ENCODE measurements around the gene KRTAP2-1.
"Not testable (repeated sequence)": the region's sequence is repeated elsewhere in the genome, so short reads cannot be mapped to it uniquely, and the experiment has no call there.

The KRTAP2-1 gene

DNA sequence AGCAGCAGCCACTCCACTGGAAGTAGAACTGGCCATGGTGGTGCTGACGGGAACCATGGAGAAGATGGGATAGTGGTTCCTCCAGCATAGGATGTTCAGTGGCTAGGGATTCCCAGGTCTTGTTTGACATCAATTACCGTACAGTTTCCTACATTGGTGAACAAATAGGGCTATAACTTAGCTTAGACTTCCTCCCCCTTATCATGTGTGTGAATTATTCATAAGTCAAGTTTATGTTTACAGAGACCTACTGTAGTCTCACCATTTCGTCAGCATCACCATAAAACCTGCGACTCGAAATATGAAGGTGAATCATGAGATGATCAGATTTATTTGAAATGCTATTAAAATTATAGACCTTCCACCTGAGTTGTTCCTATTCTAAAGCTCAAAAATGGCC lies 11.6 kb upstream of the KRTAP2-1 start:
- TF ChIP-seq Cebpa-rat (IDR thresholded peaks at IDR 0.05): no peak
- H3K4me1 ChIP-seq: no peaks in the 10 kb centered on the region
- H3K9ac ChIP-seq: no peak overlapping the region
- 0 out of 2 replicates have a peak, but pooled peaks cover 6% of the 10 kb centered on the region for H3K9me3 ChIP-seq
- H3K27me3 ChIP-seq: no peaks in the 10 kb centered on the region
- H3K4me3 ChIP-seq: no peak overlapping the region
- no peaks in the 10 kb centered on the region for H3K36me3 ChIP-seq
- H3K4me2 ChIP-seq: no peak overlapping the region
- no peak overlapping the region for H3K27ac ChIP-seq
- no peaks in the 10 kb centered on the region for H4K20me1 ChIP-seq

DNA sequence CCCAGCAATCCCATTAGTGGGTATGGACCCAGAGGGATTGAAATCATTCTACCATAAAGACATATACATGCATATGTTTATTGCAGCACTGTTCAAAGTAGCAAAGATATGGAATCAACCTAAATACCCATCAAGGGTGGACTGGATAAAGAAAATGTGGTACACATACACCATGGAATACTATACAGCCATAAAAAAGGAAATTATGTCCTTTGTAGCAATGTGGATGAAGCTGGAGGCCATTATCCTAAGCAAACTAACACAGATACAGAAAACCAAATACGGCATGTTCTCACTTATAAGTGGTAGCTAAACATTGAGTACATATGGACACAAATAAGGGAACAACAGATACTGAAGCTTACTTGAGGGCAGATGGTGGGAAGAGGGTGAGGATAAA lies 10.4 kb upstream of the KRTAP2-1 start:
- Histone ChIP-seq H3K27ac (no peak overlapping the region), H4K20me1 (no peaks in the 10 kb centered on the region), H3K9ac (no peak overlapping the region), H3K4me1 (no peaks in the 10 kb centered on the region), H3K4me2 (no peak overlapping the region), H3K4me3 (no peak overlapping the region), H3K9me3 (peaks cover 6% of the 10 kb centered on the region; the same call in 1 of the 2 replicates), H3K27me3 (no peaks in the 10 kb centered on the region), H3K36me3 (no peaks in the 10 kb centered on the region)
- TF ChIP-seq Cebpa-rat (IDR thresholded peaks at IDR 0.05): no peak

- H3K9me3 ChIP-seq, H3K27me3 ChIP-seq, H3K36me3 ChIP-seq, H3K4me3 ChIP-seq, H3K4me2 ChIP-seq, H3K9ac ChIP-seq, H3K4me1 ChIP-seq, H4K20me1 ChIP-seq, H3K27ac ChIP-seq: not testable (repeated sequence)
These were observed 8.0 kb upstream of the KRTAP2-1 start, which contains the start of gene KRTAP2-2 for GRCh38 chr17:41055130-41055529. Gene KRTAP2-2 (minus strand): TSS chr17:41055230. CDS start chr17:41055211, 19 bp downstream.

GRCh38 chr17:41054556-41054955 lies 7.4 kb upstream of the KRTAP2-1 start:
- not testable (repeated sequence) for H4K20me1 ChIP-seq, H3K4me3 ChIP-seq, H3K27me3 ChIP-seq, H3K9ac ChIP-seq, H3K36me3 ChIP-seq, H3K4me1 ChIP-seq, H3K9me3 ChIP-seq, H3K4me2 ChIP-seq, H3K27ac ChIP-seq

DNA sequence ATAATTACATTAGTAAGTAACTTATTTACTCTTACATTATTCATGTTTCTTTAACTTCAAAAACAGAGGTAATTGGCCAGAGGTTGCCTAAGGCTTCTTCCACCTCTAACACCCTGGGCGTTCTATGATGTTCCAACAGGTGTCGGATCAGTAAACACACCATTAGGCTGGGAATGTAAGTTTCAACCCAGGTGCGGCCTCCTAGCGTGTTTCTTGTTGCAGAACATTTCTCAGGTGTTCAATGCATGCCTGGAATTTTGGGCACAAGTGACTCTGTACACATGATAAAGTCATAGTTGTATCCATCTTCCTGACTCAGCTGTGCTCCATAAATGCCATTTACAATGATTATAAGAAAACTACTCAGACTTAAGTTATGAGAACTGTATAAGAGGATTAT lies 6.9 kb upstream of the KRTAP2-1 start:
- Histone ChIP-seq H3K36me3 (no peaks in the 10 kb centered on the region), H3K4me1 (no peaks in the 10 kb centered on the region), H3K9ac (no peak overlapping the region), H3K9me3 (peaks cover 6% of the 10 kb centered on the region; the same call in 1 of the 2 replicates), H3K4me3 (no peak overlapping the region), H3K4me2 (no peak overlapping the region), H4K20me1 (no peaks in the 10 kb centered on the region), H3K27me3 (no peaks in the 10 kb centered on the region), H3K27ac (no peak overlapping the region)
- TF ChIP-seq Cebpa-rat (IDR thresholded peaks at IDR 0.05): no peak

DNA sequence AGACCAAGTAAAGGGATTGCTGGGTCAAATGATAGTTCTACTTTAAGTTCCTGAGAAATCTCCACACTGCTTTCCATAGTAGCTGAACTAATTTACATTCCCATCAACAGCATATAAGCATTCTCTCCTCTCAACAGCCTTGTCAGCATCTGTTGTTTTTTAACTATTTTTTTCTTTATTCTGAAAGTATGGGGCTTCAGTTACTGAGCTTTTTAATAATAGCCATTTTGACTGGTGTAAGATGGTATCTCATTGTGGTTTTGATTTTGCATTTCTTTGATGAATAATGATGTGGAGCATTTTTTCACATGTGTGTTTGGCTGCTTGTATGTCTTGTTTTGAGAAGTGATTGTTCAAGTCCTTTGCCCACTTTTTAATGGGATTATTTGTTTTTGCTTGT lies 5.5 kb upstream of the KRTAP2-1 start:
- Histone ChIP-seq H4K20me1 (no peaks in the 10 kb centered on the region), H3K27ac (no peak overlapping the region), H3K4me1 (no peaks in the 10 kb centered on the region), H3K9ac (no peak overlapping the region), H3K9me3 (peaks cover 4% of the 10 kb centered on the region; the same call in 1 of the 2 replicates), H3K4me2 (no peak overlapping the region), H3K4me3 (no peak overlapping the region), H3K27me3 (no peaks in the 10 kb centered on the region), H3K36me3 (no peaks in the 10 kb centered on the region)
- no peak for TF ChIP-seq Cebpa-rat (IDR thresholded peaks at IDR 0.05)

DNA sequence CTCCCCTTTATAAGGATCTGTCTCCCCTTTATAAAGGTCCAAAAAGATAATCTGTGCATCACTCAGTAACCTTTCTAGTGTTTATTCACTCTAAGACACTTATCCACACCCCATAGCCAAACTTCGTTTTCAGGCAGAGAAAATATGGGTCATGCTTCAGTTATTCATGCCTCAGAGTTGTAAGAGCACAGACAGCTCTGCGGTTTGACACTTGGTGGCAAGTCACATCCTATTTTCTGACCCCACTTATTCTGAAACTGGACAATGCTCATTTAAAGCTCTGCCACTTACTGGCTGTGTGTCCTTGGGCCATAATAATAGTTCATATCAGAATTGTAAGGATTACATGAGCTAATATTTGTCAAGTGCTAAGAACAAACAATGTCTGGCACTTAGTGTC lies 2.0 kb upstream of the KRTAP2-1 start:
- Histone ChIP-seq H3K4me2 (no peak overlapping the region), H4K20me1 (no peaks in the 10 kb centered on the region), H3K4me3 (no peak overlapping the region), H3K9ac (no peak overlapping the region), H3K4me1 (no peaks in the 10 kb centered on the region), H3K9me3 (no peaks in the 10 kb centered on the region; the same call in 1 of the 2 replicates), H3K36me3 (no peaks in the 10 kb centered on the region), H3K27ac (no peak overlapping the region), H3K27me3 (no peaks in the 10 kb centered on the region)
- no peak for TF ChIP-seq Cebpa-rat (IDR thresholded peaks at IDR 0.05)

GRCh38 chr17:41048441-41048840 lies 1.3 kb upstream of the KRTAP2-1 start:
- H3K9me3 ChIP-seq: peaks cover 4% of the 10 kb centered on the region; the same call in 1 of the 2 replicates
- no peak for TF ChIP-seq Cebpa-rat (IDR thresholded peaks at IDR 0.05)
- no peaks in the 10 kb centered on the region for H3K36me3 ChIP-seq
- H3K4me3 ChIP-seq: no peak overlapping the region
- no peaks in the 10 kb centered on the region for H3K27me3 ChIP-seq
- H4K20me1 ChIP-seq: no peaks in the 10 kb centered on the region
- no peaks in the 10 kb centered on the region for H3K4me1 ChIP-seq
- no peak overlapping the region for H3K9ac ChIP-seq
- H3K4me2 ChIP-seq: no peak overlapping the region
- H3K27ac ChIP-seq: no peak overlapping the region

DNA sequence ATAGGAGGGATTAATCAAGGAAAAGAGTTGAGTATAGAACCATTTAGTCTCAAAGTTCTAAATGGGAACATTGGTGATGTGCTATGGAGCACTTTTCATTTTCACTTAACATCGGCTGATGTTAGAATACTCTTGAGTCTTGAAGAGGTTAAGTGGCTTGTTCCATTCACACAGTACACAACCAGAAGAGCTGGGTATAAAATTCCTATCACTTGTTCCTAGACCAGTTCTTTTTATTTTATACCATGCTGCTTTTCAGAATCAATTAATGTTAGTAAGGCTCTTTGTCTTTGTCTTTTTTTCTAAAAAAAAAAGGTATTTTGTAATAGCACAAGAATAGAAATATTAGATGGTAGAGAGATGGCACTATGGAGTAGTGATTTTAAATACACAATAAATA lies 4.2 kb downstream of the KRTAP2-1 start:
- H3K4me1 ChIP-seq: no peaks in the 10 kb centered on the region
- no peak for TF ChIP-seq Cebpa-rat (IDR thresholded peaks at IDR 0.05)
- no peak overlapping the region for H3K4me2 ChIP-seq
- H3K27ac ChIP-seq: no peak overlapping the region
- peaks cover 9% of the 10 kb centered on the region; the same call in 1 of the 2 replicates for H3K9me3 ChIP-seq
- H3K36me3 ChIP-seq: no peaks in the 10 kb centered on the region
- no peak overlapping the region for H3K9ac ChIP-seq
- H3K4me3 ChIP-seq: no peak overlapping the region
- no peaks in the 10 kb centered on the region for H4K20me1 ChIP-seq
- no peaks in the 10 kb centered on the region for H3K27me3 ChIP-seq

DNA sequence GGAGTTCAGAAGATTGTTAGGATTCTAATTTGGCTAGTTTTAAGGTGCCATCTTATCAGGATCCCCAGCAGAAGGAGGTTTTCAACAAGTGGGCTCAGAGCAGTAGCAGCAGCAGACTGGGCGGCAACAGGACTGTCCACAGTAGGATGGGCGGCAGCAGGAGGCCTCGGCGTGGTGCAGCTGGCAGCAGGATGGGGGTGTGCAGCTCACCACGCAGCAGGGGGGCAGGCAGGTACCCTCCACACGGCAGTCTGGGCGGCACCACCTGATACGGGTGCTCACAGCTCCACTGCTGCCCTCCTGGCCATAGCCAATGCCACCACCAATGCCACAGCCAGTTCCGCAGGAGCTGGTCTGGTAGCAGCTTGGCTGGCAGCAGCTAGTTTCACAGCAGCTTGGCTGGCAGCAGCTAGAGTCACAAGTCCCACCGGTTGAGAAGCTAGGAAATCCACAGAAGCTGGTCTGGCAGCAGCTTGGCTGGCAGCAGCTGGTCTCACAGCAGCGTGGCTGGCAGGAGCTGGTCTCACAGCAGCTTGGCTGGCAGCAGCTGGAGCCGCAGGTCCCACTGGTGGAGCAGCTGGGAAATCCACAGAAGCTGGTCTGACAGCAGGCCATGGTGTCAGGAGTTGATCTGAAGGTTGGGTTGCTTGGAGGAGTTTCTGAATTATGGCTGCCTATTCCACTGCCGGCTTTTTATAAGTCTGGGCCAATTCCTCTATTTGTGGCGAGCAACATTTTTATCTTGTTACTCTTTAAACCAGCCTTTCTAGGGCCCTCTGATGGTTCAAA lies 6.1 kb downstream of the KRTAP2-1 start, which contains the start of gene KRTAP1-1:
Gene KRTAP1-1, minus strand, starts transcription at position 668 of the 789 bp plus-strand sequence. Its CDS starts 53 bp downstream, at position 615.
- not testable (repeated sequence) for H3K9ac ChIP-seq, H3K27me3 ChIP-seq, H3K9me3 ChIP-seq, H4K20me1 ChIP-seq, H3K4me1 ChIP-seq, H3K36me3 ChIP-seq, H3K27ac ChIP-seq, H3K4me3 ChIP-seq, H3K4me2 ChIP-seq

Data from BLaER1 (cell line).